ENCODE results near the gene PARK7. TPM values are rescaled to one million over a fixed set of nuclear protein-coding genes. Genes with fewer than 3 reads are reported as not detected.

PARK7 gene
- total RNA-seq, 2 experiments from 2014 or later: 138 to 306 TPM

GRCh38 chr1:8011923-8012858, 50.7 kb downstream of the PARK7 start:
- H4K20me1 ChIP-seq (ENCODE audit: insufficient read depth, low read length): no peaks in the 10 kb centered on the region
- no peak overlapping the region for H2AFZ ChIP-seq (ENCODE audit: low read length)
- H3K4me2 ChIP-seq (ENCODE audit: low read length): no peak overlapping the region
- POLR2A ChIA-PET: interaction anchor here (0.5 kb wide), 1 partner anchor 43 kb away, joined by 4 read pairs; no protein-coding TSS in a partner anchor
- DNase-seq (ENCODE audit: low spot score): no peak
- no peaks in the 10 kb centered on the region for H3K4me1 ChIP-seq (ENCODE audit: insufficient read depth, low read length, poor library complexity, severe bottlenecking)
- H3K4me3 ChIP-seq (ENCODE audit: low read depth, low read length, poor library complexity, severe bottlenecking): no peak overlapping the region
- no peaks in the 10 kb centered on the region for H3K9me3 ChIP-seq (ENCODE audit: low read length)
- no peak for TF ChIP-seq EZH2phosphoT487 (IDR thresholded peaks at IDR 0.05; ENCODE audit: borderline replicate concordance, low read depth, low read length)
- TF ChIP-seq, protein P1, sequence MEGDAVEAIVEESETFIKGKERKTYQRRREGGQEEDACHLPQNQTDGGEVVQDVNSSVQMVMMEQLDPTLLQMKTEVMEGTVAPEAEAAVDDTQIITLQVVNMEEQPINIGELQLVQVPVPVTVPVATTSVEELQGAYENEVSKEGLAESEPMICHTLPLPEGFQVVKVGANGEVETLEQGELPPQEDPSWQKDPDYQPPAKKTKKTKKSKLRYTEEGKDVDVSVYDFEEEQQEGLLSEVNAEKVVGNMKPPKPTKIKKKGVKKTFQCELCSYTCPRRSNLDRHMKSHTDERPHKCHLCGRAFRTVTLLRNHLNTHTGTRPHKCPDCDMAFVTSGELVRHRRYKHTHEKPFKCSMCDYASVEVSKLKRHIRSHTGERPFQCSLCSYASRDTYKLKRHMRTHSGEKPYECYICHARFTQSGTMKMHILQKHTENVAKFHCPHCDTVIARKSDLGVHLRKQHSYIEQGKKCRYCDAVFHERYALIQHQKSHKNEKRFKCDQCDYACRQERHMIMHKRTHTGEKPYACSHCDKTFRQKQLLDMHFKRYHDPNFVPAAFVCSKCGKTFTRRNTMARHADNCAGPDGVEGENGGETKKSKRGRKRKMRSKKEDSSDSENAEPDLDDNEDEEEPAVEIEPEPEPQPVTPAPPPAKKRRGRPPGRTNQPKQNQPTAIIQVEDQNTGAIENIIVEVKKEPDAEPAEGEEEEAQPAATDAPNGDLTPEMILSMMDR (conservative IDR thresholded peaks at IDR 0.05; ENCODE audit: low read length): no peak
- no peaks in the 10 kb centered on the region for H3K9me2 ChIP-seq (ENCODE audit: insufficient read depth, low read length)
- CTCF ChIA-PET (ENCODE audit: unreplicated experiment): interaction anchor here (0.5 kb wide), 1 partner anchor 121 kb away, joined by 4 read pairs; no protein-coding TSS in a partner anchor
- H3K36me3 ChIP-seq (ENCODE audit: insufficient read depth, low read length): no peaks in the 10 kb centered on the region
- BruUV-seq (replicated peaks): no TSS peak
- H3K27ac ChIP-seq (ENCODE audit: low read depth, low read length, poor library complexity, severe bottlenecking): no peak overlapping the region
- intact Hi-C loops (cut with micrococcal nuclease; ENCODE audit: unreplicated experiment): no loop called here
- no peaks in the 10 kb centered on the region for H3K79me2 ChIP-seq (ENCODE audit: insufficient read depth, low read depth, low read length)

DNA sequence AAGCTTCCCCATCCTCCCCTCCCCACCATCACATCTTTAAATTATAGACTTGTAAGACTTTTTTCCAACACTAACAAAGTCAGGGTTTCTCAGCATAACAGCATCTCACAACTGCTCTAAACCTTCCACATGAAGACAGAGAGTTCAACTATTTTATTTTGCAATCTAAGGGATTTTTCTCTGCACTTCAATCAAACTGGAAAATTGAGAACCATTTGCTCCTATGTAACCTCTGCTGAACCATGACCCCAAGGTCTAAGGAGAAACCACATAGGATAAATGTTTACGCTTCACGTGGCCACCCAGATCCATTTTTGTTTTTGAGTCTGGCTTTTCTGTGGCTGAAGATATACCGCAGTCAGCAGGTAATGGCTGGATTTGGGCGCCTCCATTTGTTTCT, 51.4 kb downstream of the PARK7 start:
- Histone ChIP-seq H3K36me3 (ENCODE audit: insufficient read depth, low read length) (no peaks in the 10 kb centered on the region), H2AFZ (ENCODE audit: low read length) (no peak overlapping the region), H3K79me2 (ENCODE audit: insufficient read depth, low read depth, low read length) (no peaks in the 10 kb centered on the region), H3K27ac (ENCODE audit: low read depth, low read length, poor library complexity, severe bottlenecking) (no peak overlapping the region), H3K9me2 (ENCODE audit: insufficient read depth, low read length) (no peaks in the 10 kb centered on the region), H4K20me1 (ENCODE audit: insufficient read depth, low read length) (no peaks in the 10 kb centered on the region), H3K4me3 (ENCODE audit: low read depth, low read length, poor library complexity, severe bottlenecking) (no peak overlapping the region), H3K4me1 (ENCODE audit: insufficient read depth, low read length, poor library complexity, severe bottlenecking) (no peaks in the 10 kb centered on the region), H3K4me2 (ENCODE audit: low read length) (no peak overlapping the region), H3K9me3 (ENCODE audit: low read length) (no peaks in the 10 kb centered on the region)
- TF ChIP-seq, protein P1 (conservative IDR thresholded peaks at IDR 0.05; ENCODE audit: low read length): no peak
- TF ChIP-seq EZH2phosphoT487 (IDR thresholded peaks at IDR 0.05; ENCODE audit: borderline replicate concordance, low read depth, low read length): no peak
- intact Hi-C loops (cut with micrococcal nuclease; ENCODE audit: unreplicated experiment): no loop called here
- no TSS peak for BruUV-seq (replicated peaks)
- POLR2A ChIA-PET: no interaction called here
- CTCF ChIA-PET (ENCODE audit: unreplicated experiment): no interaction called here
- DNase-seq (ENCODE audit: low spot score): no peak

DNA sequence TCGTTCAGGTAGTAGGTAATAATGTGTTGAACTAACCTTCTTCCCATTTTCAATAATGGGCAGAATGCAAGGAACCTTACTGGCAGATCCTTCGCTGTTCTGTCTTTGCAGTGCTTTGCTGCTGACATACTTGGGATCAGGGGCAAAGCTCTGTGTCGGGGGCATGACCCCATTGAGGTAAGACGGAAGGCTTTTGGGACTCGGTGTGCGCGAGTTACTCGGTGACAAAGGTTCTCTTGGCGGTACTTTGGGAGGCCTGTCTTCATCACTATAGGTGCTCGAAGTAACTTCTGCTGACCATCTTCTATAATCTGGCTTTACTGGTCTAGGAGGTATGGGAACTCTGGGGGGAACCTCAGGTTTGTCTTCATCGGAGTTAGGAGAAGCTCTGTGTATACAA, 51.9 kb downstream of the PARK7 start:
- POLR2A ChIA-PET: no interaction called here
- no peak overlapping the region for H3K27ac ChIP-seq (ENCODE audit: low read depth, low read length, poor library complexity, severe bottlenecking)
- no peaks in the 10 kb centered on the region for H3K4me1 ChIP-seq (ENCODE audit: insufficient read depth, low read length, poor library complexity, severe bottlenecking)
- H2AFZ ChIP-seq (ENCODE audit: low read length): no peak overlapping the region
- H3K79me2 ChIP-seq (ENCODE audit: insufficient read depth, low read depth, low read length): no peaks in the 10 kb centered on the region
- CTCF ChIA-PET (ENCODE audit: unreplicated experiment): no interaction called here
- intact Hi-C loops (cut with micrococcal nuclease; ENCODE audit: unreplicated experiment): no loop called here
- no peak for DNase-seq (ENCODE audit: low spot score)
- H4K20me1 ChIP-seq (ENCODE audit: insufficient read depth, low read length): no peaks in the 10 kb centered on the region
- H3K9me3 ChIP-seq (ENCODE audit: low read length): no peaks in the 10 kb centered on the region
- H3K4me2 ChIP-seq (ENCODE audit: low read length): no peak overlapping the region
- TF ChIP-seq, protein P1 (conservative IDR thresholded peaks at IDR 0.05; ENCODE audit: low read length): no peak
- TF ChIP-seq EZH2phosphoT487 (IDR thresholded peaks at IDR 0.05; ENCODE audit: borderline replicate concordance, low read depth, low read length): no peak
- H3K9me2 ChIP-seq (ENCODE audit: insufficient read depth, low read length): no peaks in the 10 kb centered on the region
- no peaks in the 10 kb centered on the region for H3K36me3 ChIP-seq (ENCODE audit: insufficient read depth, low read length)
- BruUV-seq (replicated peaks): no TSS peak
- no peak overlapping the region for H3K4me3 ChIP-seq (ENCODE audit: low read depth, low read length, poor library complexity, severe bottlenecking)
